Embryonic facial prominence (tissue), 1 donor: ENCODE results near the gene MYO9B.

Source experiments
- DNase-seq: peaks from one replicate; pipeline ENCODE4 v3.0.0-alpha.2; 2016; ENCODE audit errors: extremely low spot score

Gene MYO9B

DNA sequence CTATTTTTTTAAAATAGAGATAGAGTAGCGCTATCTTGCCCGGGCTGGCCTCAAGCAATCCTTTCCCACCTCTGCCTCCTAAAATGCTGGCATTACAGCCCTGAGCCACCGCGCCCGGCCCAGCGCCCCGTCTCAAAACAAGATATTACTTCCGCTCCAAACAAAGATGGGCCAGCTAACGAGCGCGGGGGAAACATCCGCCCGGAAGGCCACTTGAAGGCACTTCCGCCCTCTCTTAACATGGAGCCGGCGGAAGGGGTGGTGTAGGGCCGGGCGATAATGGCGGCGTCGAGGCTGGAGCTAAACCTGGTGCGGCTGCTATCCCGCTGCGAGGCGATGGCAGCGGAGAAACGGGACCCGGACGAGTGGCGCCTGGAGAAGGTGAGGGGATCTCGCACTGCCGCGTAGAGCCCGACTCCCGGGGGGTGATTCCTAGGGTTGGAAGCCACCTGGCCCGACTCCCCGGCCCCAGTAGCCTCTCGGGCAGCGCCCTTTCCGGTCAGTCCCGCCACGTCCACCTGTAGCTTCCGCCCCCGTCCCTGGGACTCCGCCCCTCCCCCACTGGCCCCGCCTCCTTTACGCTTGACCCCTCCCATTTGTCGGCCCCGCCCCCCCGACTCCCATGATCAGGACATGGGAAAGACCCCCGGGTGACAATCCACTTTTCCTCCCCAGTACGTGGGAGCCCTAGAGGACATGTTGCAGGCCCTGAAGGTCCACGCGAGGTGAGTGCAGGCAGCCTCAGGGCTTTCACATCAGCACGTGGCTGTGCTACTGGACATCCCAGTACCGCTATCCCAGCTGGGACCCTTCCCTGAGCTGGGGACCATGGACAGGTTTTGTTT, 139.8 kb downstream of the MYO9B start, which contains the start of gene USE1:
Gene USE1 (plus strand): TSS at position 231 of the 845 bp plus-strand sequence. CDS start 49 bp downstream, at position 280.
- DNase-seq, result peak; percentile 89

DNA sequence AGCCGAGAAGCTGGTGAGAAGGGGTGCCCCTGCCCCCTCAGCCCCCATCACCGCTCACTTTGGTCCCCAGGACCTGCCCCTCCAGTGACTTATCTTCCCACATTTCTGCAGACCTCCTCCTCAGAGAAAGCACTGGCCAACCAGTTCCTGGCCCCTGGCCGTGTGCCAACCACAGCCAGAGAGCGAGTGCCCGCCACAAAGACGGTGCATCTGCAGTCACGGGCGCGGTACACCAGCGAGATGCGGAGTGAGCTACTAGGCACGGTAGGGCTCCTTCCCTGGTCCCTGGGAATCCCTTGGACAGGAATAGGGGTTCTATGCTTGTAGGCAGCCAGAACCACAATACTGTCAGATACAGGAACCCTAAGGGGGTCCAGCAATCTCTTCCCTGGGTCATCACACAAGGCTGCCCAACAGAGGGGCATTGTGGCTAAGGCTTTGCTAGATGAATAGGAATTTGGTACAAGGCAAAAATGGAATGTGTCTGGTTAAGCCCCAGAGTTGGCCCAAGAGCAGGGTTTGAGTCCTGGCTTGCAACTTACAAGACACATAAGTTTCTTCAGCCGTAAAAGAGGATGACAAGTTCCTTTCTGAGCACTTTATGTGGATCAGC, 140.6 kb downstream of the MYO9B start:
- DNase-seq, result no peak

DNA sequence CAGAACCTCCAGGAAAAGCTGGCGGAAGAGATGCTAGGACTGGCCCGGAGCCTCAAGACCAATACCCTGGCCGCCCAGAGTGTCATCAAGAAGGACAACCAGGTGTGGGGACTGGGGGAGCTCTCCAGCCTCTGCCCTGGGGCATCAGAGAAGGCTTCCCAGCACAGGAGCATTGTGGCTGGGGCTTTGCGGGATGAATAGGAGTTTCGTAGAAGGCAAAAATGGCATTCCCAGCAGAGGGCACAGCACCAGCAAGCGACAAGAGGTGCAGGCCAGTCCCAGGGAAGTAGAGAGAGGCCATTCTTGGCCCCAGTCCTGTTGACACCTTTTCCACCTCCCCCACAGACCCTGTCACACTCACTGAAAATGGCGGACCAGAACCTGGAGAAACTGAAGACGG, 143.7 kb downstream of the MYO9B start:
- DNase-seq, result no peak

DNA sequence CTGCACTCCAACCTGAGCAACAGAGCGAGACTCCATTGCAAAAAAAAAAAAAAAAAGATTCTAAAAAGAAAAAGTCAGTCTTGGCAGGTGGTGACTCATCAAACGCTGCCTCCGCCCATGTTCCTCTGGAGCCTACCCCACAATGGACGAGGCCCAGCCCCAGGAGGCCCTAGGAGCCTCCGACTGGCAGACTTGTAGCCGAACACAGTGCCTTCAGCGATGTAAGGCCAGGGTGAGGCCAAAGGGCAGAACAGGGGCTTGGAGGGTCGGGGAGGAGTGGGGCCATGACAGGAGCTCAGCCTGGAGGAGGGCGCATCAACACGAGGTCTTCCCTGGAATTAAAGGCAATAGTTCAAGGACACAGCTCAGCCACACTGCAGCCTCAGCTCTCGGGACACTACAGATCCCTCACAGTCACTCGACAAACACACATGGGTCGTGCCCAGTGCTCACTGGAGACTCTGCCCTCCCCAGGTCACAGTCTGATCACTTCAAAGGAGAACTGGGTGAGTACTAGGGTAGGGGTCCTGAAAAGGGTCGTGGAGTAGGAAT, 144.7 kb downstream of the MYO9B start:
- no peak for DNase-seq

DNA sequence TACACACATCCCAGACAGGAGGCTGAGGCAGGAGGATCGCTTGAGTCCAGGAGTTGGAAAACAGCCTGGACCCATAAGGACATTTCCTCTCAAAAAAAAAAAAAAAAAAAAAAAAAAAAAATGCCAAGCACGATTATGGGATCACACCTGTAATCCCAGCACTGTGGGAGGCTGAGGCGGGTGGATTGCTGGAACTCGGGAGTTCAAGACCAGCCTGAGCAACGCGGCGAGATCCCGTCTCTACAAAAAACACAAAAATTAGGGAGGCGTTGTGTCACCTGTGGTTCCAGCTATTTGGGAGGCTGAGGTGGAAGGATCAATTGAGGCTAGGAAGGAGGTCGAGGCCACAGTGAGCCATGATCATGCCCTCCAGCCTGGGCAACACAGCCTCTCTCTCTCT, 149.5 kb downstream of the MYO9B start:
- DNase-seq, result no peak

DNA sequence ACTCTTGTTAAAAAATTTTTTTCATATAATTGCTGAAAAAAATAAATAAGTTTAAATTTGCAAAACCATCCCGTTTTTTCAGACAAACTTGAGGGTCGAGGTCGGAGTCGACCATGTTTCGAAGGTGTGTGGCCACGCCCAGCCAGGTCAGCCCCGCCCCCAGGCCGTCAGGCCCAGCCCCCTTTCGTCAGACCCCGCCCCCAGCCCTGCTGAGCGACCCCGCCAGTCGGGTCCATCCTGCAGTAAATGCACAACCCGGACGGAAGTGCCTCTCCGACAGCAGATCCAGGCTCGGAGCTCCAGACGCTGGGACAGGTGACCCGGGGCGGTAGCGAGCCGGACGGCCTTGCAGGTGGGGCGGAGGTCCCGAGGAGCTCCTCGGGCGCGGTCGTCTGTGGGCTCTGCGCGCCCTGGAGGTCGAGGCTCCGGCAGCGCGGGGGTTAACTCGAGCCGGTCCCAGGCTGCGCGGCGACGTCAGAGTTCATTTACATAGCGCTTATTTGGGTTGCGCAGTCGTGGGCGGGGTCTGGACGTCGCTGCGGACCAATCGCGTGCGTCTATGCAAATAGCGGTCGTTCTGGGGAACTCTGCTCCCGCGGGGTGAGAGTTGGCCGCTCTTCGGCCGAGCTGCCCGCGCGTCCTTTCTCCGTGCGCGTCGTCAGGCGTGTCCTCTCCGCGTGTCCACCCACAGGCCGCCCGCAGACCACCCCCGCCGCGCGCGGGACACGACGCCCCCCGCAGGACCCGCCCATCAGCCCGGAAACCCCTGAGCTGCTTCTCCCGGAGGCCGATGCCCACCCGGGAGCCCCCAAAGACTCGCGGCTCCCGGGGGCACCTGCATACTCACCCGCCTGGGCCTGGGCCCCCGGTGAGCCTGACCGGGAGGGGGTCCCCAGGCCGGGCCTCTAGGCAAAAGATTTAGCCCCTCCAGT, 150.7 kb downstream of the MYO9B start, which contains the start of gene OCEL1:
Gene OCEL1 (plus strand): TSS at position 225 of the 932 bp plus-strand sequence. CDS start 22 bp downstream, at position 247.
- peak; percentile 92 for DNase-seq

DNA sequence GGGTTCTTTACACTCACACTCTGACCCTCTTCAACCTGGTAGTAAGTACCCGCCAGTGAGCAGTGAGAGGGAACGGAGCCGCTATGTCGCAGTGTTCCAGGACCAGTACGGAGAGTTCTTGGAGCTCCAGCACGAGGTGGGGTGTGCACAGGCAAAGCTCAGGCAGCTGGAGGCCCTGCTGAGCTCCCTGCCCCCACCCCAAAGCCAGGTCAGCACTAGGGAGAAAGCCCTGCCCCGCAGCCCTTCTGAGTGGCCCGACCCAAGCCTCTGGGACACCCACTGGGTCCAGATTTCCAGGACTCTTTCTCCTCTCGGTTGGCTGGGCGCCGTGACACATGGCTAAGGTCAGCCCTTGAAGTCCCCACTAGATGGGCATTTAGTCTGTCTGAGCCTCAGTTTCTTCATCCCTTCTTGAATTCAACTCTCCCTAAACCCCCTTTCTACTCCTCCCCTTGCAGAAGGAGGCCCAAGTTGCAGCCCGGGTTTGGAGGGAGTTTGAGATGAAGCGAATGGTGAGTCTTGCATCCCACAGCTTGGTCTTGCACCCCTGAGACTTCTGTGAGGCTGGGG, 152.3 kb downstream of the MYO9B start:
- no peak for DNase-seq

DNA sequence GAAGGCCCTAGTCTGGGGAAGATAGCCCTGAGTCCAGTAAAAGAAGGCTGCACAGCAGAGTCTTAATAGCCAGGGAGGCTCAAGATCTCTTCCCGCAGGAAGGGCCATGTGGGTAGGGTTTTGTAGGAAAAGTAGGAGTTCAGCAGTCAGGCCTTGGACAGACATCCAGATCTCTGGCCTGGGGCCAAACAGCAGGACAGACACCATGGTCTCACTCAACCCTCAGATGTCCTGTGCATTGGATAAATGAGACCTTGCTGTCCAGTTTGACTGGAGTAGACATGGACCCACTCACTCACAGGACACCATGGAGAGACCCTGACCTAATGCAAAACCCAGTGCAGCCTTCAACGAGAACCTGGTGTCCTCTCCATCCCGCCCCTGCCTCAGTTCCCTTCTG, 154.3 kb downstream of the MYO9B start:
- no peak for DNase-seq

DNA sequence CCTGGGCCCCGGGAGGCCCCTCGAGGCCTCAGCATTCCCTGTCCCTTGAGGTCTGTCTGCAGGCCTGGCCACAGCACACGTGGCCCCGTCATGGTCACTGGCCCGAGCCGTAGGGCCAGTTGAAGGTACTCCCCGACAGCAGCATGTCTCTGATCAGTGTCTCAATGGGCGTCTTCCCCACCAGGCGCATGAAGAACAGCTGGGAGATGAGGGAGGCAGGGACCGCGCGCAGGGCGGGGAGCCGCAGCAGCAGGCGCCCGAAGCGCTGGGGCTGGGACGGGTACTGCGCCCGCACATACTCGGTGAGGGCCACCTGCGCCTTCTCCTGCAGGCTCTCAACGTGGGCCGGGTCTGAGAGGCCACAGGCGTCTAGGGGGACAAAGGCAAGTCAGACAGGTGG, 156.7 kb downstream of the MYO9B start:
- DNase-seq, result no peak

DNA sequence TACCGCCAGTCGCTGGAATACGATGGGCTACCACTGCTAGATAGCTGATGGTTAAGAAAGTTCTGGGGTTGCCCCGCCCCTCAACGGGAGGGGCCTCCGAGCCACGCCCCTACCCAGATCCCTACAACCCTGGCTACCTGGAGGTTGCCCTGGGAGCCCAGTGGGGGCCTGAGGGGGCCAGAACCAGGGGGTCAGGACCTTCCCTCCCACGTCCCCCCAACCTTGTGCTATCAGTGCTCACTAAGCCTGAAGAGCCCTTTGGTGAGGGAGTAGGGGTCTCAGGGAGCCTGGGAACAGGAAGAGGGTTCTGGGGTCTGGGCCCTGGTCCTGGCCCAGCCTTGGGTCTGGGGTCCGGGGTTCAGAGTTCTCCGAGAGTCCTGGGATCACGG, 159.3 kb downstream of the MYO9B start:
- DNase-seq, result peak; percentile 5

DNA sequence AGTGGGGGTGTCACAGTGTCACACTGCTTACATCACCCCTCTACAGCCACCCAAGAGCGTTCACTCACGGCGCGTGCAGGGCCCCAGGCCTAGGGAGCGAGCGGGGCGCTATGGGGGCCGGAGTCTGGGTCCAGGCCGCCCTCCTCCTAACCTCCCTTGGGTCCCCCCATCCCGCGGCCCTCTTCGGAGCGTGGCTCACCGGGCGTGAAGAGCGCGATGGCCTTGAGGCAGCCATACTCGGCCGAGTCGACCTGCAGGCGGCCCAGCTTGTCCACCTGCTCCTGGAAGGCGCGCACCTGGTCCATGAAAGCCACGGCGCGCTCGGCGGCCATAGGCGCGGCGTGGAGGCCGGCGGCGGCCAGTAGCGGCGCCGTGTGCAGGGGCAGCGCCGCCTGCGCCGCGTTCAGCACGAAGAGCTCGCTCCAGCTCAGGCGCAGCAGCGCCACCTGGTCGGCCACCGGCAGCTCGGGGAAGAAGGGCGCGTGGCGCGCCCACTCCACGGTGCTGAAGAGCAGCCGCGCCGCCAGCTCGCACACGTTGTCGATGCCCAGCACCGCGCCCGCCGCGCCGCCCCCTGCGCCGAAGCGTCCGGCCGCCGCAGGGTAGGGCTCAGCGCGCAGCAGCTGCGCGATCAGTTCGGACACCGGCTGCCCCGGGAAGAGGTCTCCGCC, 159.9 kb downstream of the MYO9B start:
- peak; percentile 6 for DNase-seq

DNA sequence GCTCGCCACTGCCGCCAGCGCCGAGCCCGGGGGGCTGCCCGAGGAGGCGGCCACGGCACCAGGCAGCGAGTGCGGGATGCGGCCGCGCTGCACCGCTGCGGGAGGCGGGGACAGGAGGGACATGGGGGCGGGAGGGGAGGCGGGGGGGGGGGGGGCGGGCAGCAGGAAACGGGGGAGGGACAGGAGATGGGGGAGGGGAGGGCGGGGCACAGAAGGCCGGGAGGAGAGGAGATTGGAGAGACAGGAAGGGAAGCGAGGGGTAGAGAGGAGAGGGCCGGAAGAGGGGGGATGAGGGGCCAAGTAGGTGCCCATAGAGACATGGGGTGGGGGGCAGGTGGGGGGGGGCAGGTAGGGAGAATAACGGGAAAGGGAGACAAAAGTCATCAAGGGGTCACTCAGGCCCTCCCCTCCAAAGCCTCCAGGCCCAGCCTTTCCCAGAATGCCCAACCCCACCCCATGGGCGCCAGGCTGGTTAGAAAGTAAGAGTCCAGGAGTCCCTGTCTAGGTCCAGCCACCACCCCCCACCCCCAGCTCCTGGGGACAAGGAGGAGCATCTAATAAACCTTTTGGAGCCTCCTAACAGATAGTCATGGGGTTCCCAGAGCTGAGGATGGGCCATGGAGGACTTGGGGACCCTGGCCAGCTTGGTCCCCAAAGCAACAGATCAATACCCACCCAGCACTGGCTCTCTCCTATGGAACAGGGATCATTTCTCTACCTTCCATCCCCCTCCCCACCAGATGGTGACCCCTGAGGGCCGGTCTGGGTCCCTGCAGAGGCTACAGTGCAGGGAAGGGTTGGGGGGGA, 160.6 kb downstream of the MYO9B start:
- no peak for DNase-seq

DNA sequence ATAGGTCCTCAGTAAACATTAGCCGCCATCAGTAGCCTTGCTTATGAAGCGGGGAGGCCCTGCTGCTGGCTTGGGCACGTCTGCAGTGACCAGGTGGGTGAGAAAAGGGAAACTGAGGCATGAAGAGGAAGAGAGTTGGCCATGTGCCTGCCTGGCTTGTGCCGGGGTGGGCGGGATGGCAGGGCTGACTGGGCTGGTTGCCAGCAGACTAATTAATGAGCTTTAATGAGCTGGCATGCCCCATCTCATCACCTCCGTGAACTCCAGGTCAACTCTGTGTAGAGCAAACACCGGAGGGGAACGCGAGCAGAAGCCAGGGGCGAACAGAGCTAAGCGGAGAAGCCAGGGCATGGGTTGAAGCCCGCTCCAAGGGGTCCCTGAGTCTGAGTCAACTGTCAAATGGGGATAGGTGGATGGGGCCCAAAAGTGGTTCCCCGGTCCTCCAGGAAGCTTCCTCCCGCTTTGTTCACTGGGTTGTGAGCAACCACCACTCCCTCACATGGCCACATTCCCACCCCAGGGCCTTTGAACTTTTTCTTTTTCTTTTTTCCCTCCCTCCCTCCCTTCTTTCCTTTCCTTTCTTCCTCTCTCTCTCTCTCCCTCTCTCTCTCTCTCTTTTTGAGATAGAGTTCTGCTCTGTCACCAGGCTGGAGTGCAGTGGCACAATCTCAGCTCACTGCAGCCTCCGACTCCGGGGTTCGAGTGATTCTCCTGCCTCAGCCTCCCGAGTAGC, 161.4 kb downstream of the MYO9B start:
- no peak for DNase-seq

DNA sequence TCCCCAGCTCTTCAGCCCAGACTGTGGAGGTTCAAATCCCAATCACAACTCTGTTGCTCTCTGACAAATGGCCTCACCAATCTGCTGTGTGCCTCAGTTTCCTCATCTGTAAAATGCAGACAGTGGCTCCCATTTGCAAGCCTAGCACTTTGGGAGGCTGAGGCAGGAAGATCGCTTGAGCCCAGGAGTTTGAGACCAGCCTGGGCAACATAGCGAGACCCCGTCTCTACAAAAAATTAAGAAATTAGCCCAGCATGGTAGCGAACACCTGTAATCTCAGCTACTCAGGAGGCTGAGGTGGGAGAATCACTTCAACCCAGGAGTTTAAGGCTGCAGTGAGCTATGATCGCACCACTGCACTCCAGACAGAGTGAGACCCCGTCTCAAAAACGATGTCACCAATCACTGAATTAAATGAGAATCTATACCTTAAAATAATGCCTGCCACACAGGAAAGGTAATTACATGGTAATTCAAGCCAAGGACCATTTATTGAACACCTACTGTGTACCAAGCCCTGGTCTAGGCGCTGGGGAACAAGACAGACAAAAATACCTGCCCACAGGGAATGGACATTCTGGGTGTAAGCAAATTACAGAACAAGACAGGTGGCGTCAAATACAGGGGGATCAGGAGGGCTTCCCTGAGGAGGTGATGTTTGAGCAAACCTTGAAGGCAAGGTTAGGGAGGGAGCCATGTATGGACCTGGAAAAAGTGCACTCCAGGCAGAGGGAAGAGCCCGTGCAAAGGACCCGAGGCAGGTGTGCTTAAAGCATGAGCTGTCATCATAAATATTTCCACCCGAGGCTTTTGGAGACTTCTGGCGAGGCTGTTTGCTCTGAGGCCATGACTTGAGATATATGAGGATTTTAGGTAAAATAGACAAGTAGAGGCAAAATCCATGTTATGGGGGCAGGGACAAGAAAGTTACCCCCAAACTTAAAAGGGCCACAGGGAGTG, 162.4 kb downstream of the MYO9B start:
- no peak for DNase-seq

DNA sequence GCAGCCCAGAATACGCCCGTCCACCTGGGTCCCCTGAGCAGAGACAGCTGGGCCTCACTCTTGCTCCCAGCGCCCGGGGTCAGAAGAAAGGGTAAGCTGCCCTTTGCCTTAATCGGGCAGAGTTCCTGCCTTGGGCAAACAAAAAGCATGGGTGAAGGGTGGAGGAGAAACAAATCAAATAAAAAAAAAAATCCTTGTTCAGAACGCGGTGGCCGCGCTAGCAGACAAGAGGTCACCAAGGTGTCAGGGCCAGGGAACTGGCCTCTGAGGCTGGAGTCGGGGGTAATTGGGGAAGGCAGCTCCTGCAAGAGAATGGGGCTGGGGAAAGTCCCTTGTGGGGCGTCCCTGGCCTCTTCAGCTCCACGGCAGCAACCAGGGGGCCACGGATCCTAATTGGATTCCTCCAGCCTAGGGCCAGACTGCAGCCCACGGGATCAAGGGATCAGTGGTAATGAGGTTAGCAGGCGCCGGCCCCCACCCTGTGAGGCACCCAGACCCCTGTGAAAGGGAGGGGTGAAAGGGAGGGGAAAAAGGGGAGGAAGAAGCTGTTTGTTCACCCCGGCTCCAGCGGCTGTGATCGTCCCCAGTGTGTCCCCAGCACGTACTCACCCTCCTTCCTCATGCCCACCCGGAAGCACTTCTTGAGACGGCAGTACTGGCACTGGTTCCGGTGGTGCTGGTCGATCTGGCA, 164.6 kb downstream of the MYO9B start:
- no peak for DNase-seq

DNA sequence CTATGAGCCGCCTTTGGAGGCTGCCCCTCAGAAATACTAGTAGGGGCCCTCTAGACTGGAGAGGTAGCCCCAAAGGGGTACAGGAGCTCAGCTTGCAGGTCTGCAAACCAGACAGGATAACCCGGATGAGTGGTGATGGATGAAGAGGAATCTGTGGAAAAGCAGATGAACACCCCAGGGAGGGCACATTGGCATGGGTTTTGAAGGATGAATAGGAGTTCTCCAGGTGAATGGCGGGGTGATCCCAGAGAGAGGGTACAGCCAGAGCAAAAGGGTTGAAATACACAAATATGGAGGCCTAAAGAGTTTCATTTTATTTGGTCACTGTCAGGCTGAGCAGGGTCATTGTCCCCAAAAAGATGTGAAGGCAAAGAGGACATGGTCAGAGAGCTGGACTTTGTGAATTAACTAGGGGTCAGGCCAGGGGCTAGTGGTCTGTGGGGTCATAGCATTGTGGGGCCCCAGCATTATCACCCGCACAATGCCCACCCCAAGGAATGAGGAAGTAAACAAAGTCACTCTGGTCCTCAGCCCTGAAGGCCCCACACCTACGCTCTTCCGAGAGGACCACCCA, 165.3 kb downstream of the MYO9B start:
- DNase-seq, result no peak
